ENCODE measurements around the gene RAF1.
"Not testable (repeated sequence)": the region's sequence is repeated elsewhere in the genome, so short reads cannot be mapped to it uniquely, and the experiment has no call there.

Gene RAF1

DNA sequence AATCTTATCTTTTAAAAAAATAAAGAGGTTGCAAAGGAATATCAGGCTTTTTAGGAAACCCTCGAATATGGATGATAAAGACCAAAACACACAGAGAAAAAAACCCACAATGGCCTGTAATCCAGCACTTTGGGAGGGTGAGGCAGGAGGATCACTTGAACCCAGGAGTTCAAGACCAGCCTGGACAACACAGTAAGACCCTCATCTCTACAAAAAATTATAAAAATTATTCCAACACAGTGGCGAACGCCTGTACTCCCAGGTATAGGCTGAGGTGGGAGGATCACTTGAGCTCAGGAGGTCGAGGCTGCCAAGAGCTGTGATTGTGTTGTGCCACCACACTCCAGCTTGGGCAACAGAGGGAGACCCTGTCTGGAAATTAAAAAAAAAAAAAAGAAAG, 30.8 kb downstream of the RAF1 start:
- no peak for DNase-seq

DNA sequence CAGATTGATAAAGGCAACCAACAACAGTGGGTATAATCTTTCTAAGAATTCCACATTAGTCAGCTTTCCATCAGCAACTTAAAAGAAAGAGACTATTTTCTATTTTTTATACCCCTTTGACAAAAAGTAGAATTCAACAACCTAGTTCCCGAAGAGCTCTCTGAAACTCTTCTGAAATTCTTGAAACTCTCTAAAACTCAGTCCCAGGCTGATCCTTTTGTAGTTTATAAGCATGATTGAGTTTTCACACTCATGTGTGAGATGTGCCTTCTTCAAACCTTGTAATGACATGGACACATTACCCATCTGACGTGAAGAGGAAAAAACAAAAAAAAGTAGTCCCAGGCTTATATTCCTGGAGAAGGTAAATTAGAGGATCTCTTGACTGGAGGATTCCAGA, 31.4 kb downstream of the RAF1 start:
- DNase-seq: no peak

DNA sequence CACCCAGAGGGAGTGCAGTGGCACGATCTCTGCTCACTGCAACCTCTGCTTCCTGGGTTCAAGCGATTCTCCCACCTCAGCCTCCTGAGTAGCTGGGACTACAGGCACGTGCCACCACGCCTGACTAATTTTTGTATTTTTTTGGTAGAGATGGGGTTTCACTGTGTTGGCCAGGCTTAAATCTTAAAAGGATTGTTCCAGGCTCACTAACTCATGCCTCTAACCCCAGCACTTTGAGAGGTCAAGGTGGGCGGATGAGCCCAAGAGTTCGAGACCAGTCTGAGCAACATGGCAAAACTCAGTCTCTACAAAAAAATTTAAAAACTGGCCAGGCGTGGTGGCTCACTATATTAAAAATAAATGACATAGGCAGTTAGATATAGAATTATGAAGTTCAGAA, 33.1 kb downstream of the RAF1 start:
- DNase-seq: not testable (repeated sequence)

DNA sequence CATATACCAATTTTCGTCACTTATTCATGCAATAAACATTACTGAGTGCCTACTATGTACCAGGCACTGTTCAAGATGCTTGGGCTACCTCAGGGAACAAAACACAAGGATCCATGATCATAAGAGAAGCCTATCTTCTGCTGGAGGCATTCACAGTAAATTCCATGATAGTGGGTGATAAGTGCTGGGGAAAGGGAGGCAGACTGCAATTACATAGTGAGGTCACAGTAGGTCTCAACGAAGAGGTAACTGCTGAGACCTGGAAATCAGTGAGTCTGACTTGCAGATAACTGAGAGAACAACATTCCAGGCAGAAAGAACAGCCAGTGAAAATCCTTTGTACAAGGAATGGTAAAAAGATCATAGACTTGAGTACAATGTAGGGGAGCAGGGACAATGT, 33.6 kb downstream of the RAF1 start:
- DNase-seq: no peak

DNA sequence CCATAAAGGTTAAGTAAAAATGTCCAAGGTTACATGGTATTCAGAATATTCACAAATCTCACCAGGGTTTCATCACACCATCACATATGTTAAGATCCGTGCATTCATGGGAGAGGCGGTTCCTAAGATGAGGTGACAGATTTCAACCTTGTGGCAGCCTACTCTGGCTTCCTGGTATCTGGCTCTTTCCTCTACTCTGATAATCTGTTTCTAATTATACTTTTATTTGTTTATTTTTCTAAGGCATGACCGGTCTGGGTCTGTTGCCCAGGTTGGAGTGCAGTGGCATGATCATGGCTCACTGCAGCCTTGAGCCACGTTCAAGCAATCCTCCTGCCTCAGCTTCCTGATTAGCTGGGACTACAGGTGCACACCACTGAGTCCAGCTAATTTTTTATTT, 34.4 kb downstream of the RAF1 start:
- peak; percentile 5 for DNase-seq

DNA sequence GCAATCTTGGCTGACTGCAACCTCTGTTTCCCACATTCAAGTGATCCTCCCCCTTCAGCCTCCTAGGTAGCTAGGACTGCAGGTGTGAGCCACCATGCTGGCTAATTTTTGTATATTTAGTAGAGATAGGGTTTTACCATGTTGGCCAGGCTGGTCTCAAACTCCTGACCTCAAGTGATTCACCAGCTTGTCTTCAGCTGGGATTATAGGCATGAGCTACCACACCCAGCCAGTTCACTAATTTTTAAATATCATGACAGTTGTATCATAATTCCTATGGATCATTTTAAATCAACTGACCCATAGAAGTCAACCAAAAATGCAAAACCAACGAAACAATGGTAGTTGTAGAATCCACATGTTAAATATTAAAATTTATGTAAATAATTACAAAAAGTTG, 35.1 kb downstream of the RAF1 start:
- no peak for DNase-seq

DNA sequence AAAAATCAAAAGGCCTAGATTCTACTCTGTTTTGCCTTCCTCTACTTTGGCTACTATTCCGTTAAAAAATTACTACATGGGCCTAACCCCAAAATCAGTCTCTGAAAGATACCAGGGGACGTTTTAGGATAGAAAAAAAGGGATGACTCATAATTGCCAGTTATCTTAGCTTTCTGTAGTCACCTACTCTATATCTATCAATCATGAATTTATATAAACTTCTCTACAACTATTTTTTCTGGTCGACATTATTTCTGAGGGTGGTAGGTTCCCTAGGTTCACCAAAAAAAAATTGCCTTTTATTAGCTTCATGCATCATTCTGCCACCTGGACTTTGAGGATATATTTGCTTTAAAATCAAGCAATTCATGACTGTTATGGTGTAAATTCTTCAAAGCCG, 36.5 kb downstream of the RAF1 start:
- DNase-seq: no peak

DNA sequence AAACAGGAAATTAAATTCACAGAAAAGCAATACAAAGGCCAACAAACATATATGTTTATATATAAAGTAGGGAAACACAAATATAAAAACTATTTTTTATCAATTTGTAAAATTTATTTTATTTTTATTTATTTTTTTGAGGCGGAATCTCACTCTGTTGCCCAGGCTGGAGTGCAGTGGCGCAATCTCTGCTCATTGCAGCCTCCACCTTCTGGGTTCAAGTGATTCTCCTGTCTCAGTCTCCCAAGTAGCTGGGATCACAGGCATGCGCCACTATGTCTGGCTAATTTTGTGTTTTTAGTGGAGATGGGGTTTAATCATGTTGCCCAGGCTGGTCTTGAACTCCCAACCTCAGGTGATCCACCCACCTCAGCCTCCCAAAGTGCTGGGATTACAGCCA, 39.0 kb downstream of the RAF1 start:
- not testable (repeated sequence) for DNase-seq

DNA sequence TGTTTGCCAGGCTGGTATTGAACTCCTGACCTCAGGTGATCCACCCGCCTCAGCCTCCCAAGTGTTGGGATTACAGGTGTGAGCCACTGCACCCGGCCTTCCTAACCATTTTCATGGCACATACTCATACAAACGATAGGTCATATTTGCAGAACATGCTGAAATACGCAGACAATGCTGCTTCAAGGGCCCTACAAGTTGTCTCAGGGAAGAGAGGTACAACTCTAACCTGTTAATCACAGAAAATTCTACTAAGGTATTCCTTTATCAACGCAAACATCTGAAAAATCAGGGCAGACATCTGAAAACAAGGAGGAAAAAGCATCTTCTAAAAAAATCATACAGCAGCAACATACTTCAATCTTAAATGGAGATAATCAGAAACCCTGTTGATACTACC, 39.9 kb downstream of the RAF1 start:
- no peak for DNase-seq

DNA sequence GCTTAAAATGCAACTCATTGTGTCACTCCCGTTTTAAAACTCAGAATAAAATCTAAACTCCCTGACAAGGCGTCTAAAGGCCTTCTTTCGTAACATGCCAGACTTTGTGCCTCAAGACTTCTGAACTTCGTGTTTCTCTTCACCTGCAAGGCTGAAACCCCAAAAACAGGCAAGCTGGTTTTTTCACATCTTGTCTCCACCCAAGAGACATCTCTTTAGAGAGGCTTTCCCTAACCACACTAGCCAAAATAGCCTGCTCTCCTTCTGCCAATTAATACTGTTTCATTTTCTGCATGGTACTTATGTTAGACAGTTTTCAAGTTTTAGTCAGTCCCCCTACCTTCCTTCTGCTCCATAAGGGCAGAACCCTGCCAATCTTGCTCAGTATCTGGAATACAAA, 41.6 kb downstream of the RAF1 start:
- DNase-seq: no peak

DNA sequence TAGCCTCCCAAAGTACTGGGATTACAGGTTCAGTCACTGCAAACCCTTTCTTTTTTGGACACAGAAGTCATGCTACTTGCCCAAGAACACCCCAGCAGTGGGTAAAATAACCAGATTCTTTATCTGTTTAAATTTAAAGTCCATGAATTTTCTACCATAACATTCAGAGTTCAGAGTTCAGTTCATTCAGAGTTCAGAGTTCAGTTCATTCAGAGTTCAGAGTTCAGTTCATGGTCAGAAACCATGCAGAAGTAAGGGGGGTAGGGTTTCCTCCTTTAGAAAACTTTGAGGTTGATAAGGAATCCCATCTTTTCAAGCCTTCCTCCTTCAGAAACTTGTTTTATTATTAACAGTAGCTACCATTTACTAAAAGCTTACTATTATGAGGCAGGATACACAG, 43.2 kb downstream of the RAF1 start:
- no peak for DNase-seq

DNA sequence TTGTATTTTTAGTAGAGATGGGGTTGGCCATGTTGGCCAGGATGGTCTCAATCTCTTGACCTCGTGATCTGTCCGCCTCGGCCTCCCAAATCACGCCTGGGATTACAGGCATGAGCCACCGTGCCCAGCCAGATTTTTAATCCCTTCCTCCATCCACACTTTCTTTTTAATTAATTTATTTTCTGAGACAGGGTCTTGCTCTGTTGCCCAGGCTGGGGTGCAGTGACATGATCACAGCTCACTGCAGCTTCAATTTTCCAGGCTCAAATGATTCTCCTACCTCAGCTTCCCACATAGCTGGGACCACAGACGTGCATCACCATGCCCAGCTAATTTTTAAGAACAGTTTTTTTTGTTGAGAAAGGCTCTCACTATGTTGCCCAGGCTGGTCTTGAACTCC, 43.6 kb downstream of the RAF1 start:
- DNase-seq: no peak

DNA sequence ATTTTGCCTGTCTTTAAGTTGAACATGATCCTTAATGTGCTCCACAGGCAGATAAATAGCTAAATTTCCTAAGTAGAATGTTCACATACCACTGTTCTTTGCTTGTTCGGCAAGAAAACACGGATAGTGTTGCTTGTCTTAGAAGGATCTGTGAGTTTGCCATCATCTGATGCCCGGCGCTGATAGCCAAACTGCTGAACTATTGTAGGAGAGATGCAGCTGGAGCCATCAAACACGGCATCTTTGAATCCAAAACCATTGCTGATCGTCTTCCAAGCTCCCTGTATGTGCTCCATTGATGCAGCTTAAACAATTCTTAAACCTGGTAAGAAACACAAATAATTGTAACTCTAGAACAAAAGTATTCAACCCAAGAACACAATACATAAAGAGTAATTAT, 45.5 kb downstream of the RAF1 start:
- DNase-seq: no peak

DNA sequence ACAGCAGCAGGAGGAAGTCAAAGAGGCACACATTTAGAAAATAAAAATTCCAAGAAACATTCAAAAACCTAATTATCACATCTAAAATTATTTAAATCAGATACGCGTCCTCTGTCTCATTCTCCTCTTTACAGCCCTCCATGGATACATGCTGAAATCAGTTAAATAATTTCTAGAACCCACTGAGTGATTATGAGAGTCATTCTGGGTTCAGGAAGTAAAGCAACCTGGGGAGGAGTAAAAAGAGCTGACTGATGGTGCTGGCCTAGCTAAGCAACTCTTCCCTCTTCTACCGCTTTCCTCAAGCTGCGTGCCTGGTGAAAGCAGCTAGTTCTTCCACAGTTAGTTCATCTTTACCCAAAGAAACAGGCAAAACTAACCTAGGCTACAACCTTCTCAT, 48.7 kb downstream of the RAF1 start:
- DNase-seq: no peak

DNA sequence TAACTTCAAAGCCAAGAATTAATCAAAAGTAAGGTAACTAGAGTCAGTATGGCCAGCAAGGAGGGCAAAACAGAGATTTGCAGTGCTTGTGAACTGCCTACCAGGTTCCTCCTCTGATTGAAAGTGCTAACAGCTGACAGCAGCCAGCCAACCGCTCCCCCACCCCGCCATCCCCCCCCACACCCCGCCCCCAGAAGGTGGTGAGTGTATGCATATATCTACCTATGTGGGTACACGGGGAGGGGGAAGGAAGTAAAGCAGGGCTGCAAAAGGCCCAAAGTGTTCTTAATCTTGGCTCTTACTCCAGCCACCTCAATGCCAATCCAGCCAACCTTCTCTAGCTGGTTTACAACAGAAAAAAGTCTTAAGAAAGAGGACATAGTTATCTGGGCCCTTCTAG, 50.7 kb downstream of the RAF1 start:
- no peak for DNase-seq

DNA sequence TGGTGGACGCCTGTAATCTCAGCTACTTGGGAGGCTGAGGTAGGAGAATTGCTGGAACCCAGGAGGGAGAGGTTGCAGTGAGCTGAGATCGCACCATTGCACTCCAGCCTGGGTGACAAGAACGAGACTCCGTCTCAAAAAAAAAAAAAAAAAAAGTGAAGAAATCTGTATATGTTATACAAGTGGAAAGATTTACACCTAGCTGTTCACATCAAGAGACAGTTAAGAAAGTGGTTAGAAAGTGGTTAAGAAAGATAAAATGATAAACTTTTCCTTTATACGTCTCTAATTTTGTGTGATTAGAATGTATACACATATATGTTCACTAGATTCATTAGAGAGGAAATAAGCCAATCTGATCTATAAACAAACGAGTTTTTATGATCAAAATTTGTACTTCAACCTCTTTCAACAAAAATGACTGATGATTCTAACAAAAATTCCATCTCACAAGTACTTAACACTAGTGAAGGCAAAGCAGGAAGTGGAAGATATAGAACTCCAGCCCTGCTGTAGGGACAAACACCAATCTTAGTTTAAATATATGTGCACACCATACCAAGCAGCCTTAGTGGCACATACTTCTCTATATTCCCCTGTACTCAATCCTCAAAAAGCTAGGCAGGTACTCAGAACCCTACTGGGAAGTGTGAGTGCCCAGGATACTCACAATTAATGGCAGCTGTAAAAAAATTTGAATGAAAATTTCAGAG, 51.2 kb downstream of the RAF1 start:
- no peak for DNase-seq

DNA sequence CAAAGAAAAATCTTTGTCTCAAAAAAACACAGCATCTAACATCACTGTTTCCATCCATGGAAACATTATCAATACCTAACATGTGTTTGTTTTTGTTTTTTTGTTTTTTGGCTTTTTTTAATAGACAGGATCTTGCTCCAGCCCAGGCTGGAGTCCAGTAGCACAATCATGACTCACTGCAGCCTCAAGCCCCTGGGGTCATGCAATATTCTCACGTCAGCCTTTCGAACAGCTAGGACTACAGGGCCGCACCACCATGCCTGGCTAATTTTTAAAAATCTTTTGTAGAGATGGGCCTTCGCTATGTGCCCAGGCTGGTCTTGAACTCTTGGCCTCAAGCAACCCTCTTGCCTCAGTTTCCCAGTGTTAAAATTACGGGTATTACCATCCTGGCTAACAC, 52.8 kb downstream of the RAF1 start:
- DNase-seq: no peak

DNA sequence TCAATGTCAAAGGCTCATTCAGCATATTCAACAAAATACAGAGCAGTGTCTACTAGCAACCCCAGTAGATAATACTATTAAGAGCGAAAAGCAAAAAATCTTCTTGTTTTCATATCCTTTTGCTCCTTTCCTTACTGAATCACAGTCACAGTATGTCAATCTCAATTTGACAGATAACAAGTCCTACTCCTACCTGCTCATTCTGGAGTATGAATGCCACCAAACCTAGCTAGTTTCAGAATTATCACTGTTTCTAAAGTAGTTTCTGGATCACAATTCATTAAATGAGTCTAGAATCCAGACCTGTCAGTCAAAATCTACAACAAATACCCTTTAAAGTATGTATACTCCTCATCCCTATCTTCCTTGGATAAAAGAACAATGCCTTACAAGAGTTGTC, 55.5 kb downstream of the RAF1 start:
- DNase-seq: no peak

DNA sequence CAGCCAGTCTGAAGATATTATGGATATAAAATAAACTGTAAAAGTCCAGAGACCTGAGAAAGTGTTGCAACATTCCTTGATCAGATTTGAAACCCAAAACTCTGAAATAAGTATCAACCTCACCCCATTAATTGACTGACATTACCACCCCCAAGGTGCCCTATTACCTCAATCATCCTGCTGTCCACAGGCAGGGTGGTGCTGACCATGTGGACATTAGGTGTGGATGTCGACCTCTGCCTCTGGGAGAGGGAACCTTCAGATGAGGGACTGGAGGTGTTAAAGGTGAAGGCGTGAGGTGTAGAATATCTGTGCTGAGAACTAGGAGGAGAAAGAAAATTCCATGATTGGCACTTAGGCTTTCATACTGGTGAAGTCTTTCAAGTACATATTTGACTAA, 59.9 kb downstream of the RAF1 start:
- DNase-seq: no peak

DNA sequence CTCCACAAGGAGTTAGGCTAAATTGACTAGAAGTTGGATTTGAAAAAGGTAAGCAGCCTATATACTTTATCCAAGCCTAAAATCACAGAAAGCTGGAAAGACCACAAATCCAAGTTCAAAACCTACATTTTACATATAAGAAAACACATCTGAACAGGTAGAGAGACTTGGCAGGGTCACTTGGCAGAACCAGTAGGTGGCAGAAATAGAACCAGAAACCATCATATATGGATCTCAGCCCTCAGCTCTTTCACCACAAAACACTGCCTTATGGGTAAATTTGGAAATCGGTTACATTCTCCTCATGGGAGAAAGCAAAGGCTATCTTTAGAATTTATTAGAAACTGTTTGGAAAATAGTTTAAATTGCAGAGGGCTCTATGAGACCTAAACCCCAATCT, 62.8 kb downstream of the RAF1 start:
- DNase-seq: no peak

DNA sequence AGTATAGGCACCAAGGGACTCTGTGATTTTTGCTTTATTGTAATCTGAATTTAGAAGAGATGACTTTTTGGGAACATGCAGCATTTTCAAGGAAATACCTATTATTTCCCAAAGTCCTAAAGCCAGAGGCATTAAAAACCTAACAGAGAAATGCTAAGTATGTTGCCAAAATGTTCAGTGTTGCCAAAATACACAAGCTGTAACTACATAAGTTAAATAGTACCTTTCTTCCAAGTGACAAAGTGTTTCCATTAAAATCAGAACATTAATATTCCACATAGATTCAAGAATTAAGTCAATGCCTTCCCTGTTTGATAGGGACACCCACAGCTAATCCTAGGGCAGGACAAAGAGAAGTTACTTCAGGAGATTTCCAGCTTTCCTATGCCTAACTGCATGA, 65.0 kb downstream of the RAF1 start:
- DNase-seq: no peak

DNA sequence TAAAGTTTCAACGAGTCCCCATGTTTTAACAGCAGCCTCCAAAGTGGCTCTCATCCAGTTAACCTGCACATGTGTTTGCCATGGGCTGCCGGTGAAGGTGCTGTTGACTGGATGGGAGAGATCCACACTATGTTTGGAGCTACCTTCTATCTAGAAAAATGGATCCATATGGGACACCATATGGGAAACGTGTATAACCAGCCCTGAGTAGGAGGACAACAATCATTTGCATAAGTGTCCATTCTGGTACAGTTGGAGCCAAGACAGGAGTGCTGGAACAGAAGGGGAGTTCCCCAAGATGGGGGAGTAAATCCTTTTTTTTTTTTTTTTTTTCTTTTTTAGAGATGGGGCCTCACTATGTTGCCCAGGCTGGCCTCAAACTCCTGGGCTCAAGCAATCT, 70.4 kb downstream of the RAF1 start:
- no peak for DNase-seq

DNA sequence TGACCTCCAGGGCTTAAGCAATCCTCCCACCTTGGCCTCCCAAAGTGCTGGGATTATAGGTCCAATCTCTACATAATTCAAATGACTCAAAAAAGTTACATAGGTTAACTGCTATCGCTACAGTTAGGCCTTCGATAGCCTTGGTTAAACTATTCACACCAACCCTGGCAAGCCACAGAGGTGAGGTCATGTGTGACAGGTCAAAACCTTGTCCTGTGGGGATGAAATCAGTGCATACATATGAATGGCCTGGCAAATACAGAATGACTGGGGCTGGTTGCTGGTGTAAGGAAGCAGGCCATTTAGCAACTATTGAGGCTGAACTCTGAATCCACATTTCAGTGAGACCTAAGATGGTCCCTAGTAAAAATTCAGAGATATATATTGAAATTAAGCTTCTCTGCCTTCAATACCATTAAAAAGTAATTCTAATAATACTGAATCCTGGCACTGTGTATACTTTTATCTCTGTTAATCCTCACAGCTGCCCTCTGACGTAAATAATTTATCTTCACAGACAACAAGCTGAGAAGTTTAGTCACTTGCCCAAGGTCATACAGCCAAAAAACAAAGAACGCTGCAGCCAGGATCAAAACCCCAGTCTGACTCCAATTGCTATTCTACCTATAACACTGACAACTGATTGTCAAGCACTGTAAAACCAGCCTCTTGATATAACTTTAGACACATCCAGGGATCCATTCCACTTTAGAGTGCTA, 71.8 kb downstream of the RAF1 start:
- no peak for DNase-seq

DNA sequence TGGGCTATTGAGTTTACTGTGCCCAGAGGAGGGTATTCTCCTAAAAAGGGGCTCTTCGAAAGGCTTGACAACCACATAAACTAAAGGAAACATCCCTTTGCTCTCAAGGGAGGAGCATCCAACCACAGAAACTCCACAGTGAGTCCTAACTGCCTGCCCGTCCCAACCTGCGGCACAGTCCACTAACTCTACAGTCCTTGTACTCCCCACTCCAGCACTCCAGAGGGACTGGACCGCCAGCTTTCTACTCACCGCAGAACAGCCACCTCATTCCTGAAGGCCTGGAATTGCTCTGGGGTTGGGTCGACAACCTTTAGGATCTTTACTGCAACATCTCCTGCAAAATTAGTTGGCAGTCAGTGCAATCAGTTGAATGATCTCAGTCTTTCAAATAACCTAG, 72.5 kb downstream of the RAF1 start:
- no peak for DNase-seq

DNA sequence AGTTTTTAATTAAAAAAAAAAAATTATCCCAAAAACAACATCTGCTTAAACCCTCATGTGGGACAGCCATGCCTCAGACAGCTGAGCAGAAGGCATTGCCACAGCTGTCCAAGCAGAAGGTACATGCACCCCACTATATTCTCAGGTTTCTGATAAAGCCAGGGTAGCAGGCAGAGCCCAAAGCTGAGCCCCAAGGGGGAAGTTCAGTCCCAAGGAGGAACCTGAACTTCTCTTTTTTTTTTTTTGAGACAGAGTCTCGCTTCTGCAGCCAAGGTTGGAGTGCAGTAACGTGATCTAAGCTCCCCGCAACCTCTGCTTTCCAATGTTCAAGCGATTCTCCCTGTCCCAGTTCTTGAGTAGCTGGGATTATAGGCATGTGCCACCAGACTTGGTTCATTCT, 73.8 kb downstream of the RAF1 start:
- no peak for DNase-seq

All from DMS79 (cell line).